PC-3 (cell line): ENCODE measurements around the gene HKDC1.

Experiments used
- EZH2 ChIP-seq: fragments of 300-600 bp; sonication (generic); IDR thresholded peaks from one replicate; pipeline ENCODE4 v1.6.1; 2017; ENCODE audit warnings: antibody characterized with exemption, mild to moderate bottlenecking, low read length; ENCODE audit not compliant: unreplicated experiment
- EZH2phosphoT487 ChIP-seq: fragments of 300-600 bp; sonication (generic); IDR thresholded peaks from 2 replicates; pipeline ENCODE4 v1.6.1; 2018; ENCODE audit warnings: mild to moderate bottlenecking, antibody characterized with exemption, low read length, borderline replicate concordance
- TF ChIP-seq, protein P1 (sequence below): fragments of 300-600 bp; sonication (generic); conservative IDR thresholded peaks from 2 replicates; pipeline ENCODE4 v1.5.1; 2017; ENCODE audit warnings: antibody characterized with exemption, low read depth, mild to moderate bottlenecking, low read length

DNA sequence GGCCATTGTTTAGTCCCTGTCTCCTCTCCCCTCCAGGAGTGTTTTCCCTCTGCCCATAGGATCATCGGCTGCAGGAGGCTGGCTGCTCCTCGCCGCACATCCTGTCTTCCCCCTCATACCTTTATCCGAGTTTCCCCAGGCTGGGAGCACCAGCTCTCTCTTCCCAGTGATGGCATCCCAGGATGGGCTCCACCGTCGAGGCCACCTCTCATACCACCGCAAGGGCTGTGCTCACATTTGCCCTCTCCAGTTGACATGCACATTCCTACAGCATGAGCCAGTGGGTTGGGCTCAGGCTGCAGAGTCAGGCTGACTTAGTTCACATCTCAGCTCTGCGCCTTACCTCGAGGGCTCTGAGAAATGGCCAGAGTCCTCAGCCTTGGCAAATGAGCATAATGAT lies 12.1 kb downstream of the HKDC1 start:
- TF ChIP-seq, protein P1, sequence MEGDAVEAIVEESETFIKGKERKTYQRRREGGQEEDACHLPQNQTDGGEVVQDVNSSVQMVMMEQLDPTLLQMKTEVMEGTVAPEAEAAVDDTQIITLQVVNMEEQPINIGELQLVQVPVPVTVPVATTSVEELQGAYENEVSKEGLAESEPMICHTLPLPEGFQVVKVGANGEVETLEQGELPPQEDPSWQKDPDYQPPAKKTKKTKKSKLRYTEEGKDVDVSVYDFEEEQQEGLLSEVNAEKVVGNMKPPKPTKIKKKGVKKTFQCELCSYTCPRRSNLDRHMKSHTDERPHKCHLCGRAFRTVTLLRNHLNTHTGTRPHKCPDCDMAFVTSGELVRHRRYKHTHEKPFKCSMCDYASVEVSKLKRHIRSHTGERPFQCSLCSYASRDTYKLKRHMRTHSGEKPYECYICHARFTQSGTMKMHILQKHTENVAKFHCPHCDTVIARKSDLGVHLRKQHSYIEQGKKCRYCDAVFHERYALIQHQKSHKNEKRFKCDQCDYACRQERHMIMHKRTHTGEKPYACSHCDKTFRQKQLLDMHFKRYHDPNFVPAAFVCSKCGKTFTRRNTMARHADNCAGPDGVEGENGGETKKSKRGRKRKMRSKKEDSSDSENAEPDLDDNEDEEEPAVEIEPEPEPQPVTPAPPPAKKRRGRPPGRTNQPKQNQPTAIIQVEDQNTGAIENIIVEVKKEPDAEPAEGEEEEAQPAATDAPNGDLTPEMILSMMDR: no peak
- no peak for TF ChIP-seq EZH2phosphoT487
- no peak for TF ChIP-seq EZH2
